Psoas muscle (tissue), 8 donors: ENCODE measurements around the gene IFI27. TPM values are rescaled to one million over a fixed set of nuclear protein-coding genes. Genes with fewer than 3 reads are reported as not detected.

Source experiments
- ATAC-seq, 4 donors: fragments of 200-7000 bp; cut with Tn5 transposase; one replicate each; pipeline ENCODE4 v1.9.1; 2020; ENCODE audit warnings: moderate library complexity in 3 of 4, mild to moderate bottlenecking in 2 of 4
- DNase-seq, 2 donors: peaks; one replicate each; pipeline ENCODE4 v3.0.0-alpha.2; 2020
- H3K27ac ChIP-seq: fragments of 200-600 bp; one replicate; pipeline ENCODE4 v1.8.0; 2022
- H3K27me3 ChIP-seq, 3 donors: fragments of 200-600 bp in 1 of 3; one replicate each; pipeline versions ENCODE4 v1.6.1 to v1.8.0; 2013 to 2022; ENCODE audit warnings: low read length in 2 of 3, mild to moderate bottlenecking in 2 of 3, moderate library complexity in 1 of 3; ENCODE audit not compliant: insufficient read depth in 3 of 3
- H3K36me3 ChIP-seq, 2 donors: fragments of 200-600 bp in 1 of 2; one replicate each; pipeline versions ENCODE4 v1.6.1 to v1.8.0; 2013 to 2022; ENCODE audit warnings: low read depth in 1 of 2, mild to moderate bottlenecking in 1 of 2, moderate library complexity in 1 of 2; ENCODE audit not compliant: insufficient read depth in 1 of 2
- H3K4me1 ChIP-seq: fragments of 200-600 bp; one replicate; pipeline ENCODE4 v1.8.0; 2022
- H3K4me3 ChIP-seq: fragments of 200-600 bp; one replicate; pipeline ENCODE4 v1.8.0; 2022; ENCODE audit warnings: mild to moderate bottlenecking
- H3K9me3 ChIP-seq: fragments of 200-600 bp; one replicate; pipeline ENCODE4 v1.8.0; 2022
- WGBS, 3 donors: extraction: QIAGEN DNeasy Blood & Tissue Kit; methylation state at CpG; one replicate each; pipeline versions ENCODE4 v1.1.6 to v1.1.7; 2013; 5-methylcytosine and 5-hydroxymethylcytosine counted together
- intact Hi-C, 2 donors: fragments of 100-400 bp; cut with DNase I; formaldehyde crosslinking; loops; one replicate each; pipeline versions ENCODE4 v1.11.0 to v1.14.2; 2022
- polyA plus RNA-seq, 3 donors: library from polyadenylated mRNA; stranded (reverse); fragments of 200-250 nt; gene quantifications; one replicate each; pipeline ENCODE4 v1.2.3, GENCODE V29; 2013
- total RNA-seq, 4 donors: library from RNA; stranded (reverse); fragmentation: NEBNext Ultra II Directional in 2 of 4; extraction: Animal tissue kit (Norgen Biotek cat#: 25700) in 2 of 4; gene quantifications; one replicate each; pipeline versions ENCODE4 v1.2.1 to v1.2.4, GENCODE V29; 2021 to 2023
- TF ChIP-seq, protein P1 (sequence below): fragments of 200-600 bp; IDR thresholded peaks from one replicate; pipeline ENCODE4 v1.8.0; 2022; ENCODE audit warnings: antibody characterized with exemption
- donor health status: healthy with polysubstance abuse.
- donor health status: DM: no; HTN: no; CAD: no; lungs with moderate emphysema.
- donor health status: Bipolar disorder and iron deficiency.
- donor health status: healthy.
- donor health status: DM: yes; HTN: yes; CAD: no.
- donor health status: DM: no; HTN: no; CAD: no.
- donor health status: DM: no; HTN: no; CAD: no.
- donor health status: DM: yes; HTN: yes; CAD: no.

IFI27 gene
- total and polyA plus RNA-seq, 7 donors = 52.8 to 229 (median 95.2) TPM

DNA sequence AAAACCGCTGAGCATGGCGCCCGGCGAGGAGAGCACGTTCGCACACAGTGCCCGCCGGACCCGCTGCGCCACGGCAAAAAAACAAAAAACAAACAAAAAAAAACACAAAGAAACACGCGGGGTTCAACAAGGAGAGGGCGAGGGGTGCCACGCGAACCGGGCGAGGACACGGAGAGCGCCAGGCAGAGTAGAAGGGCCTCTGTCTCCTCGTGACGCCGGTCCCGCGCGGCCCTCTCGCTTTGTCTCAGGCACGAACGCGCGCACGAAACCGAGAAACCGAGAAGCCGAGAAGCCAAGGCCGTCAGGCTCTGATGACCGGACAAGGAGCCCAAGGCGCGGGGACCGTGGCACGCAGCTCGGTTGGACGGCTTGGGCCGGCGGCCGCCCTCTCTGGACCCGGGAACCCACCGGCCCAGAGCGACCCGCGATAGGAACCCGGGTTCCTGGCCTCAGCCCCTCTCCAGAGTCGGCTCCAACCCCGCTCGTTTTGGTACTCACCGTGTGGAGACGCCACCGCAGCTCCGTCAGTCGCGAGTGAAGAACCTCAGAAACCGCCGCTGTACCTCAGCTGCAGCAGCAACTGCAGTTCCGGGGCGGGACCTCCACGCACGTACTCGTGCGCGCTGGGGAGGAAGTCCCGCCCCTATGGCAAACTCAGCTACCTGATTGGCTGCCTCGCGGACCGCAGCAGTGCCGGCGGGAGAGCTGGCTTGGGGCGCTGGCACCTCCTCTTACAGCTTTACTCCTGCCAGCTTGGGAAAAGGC, 29.7 kb upstream of the IFI27 start, which contains the start of the genes DDX24 and IFI27L1:
DDX24 (minus strand) TSS at position 582 of the 765 bp plus-strand sequence. CDS start 1,460 bp downstream, outside the sequence.
IFI27L1 (plus strand) TSS at position 690 of the 765 bp plus-strand sequence. CDS start 15,628 bp downstream, outside the sequence.
- Histone ChIP-seq H3K36me3 (peaks cover 0 to 28% of the 10 kb centered on the region in 2 donors), H3K27ac (peak within 1 kb of the TSS; percentile 98), H3K4me1 (peaks cover 48% of the 10 kb centered on the region), H3K9me3 (no peaks in the 10 kb centered on the region), H3K4me3 (peak within 1 kb of the TSS; percentile 87), H3K27me3 (no peaks in the 10 kb centered on the region)
- intact Hi-C loops = loop anchor here in 1 of 2 donors (5.0 kb wide), 1 partner anchor 56 kb away; no protein-coding TSS in a partner anchor
- TF ChIP-seq, protein P1, sequence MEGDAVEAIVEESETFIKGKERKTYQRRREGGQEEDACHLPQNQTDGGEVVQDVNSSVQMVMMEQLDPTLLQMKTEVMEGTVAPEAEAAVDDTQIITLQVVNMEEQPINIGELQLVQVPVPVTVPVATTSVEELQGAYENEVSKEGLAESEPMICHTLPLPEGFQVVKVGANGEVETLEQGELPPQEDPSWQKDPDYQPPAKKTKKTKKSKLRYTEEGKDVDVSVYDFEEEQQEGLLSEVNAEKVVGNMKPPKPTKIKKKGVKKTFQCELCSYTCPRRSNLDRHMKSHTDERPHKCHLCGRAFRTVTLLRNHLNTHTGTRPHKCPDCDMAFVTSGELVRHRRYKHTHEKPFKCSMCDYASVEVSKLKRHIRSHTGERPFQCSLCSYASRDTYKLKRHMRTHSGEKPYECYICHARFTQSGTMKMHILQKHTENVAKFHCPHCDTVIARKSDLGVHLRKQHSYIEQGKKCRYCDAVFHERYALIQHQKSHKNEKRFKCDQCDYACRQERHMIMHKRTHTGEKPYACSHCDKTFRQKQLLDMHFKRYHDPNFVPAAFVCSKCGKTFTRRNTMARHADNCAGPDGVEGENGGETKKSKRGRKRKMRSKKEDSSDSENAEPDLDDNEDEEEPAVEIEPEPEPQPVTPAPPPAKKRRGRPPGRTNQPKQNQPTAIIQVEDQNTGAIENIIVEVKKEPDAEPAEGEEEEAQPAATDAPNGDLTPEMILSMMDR = no peak
- peak; percentile 97 to 99 for DNase-seq
- 0 to 1% (median 0%) methylated on average over 65 to 77 of the region's 77 CpGs for WGBS, 3 donors
- ATAC-seq = peak; percentile 99 to 100 (median 100)

DNA sequence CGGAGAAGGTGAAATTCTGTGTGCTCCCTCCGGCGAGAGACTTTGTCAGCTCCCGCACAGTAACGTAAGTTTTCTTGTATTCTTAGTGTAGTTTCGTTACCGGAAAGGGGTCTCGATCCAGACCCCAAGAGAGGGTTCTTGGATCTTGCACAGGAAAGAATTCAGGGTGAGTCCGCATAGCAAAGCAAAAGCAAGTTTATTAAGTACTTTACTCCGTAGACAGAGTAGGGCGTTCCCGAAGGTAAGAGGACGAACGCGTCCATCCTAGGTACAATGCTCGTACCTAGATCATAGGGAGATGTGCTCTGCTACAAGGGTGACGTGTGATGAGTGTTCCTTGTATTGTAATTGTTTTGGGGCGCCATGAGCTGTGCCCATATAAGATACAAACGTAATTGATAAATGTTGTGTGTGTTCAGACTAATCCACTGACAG, 29.1 kb upstream of the IFI27 start:
- DNase-seq = no peak
- Histone ChIP-seq H3K36me3 (peaks cover 0 to 28% of the 10 kb centered on the region in 2 donors), H3K4me1 (peaks cover 44% of the 10 kb centered on the region), H3K27ac (peak overlapping the region; percentile 98), H3K4me3 (peak overlapping the region; percentile 87), H3K9me3 (no peaks in the 10 kb centered on the region), H3K27me3 (no peaks in the 10 kb centered on the region)
- TF ChIP-seq, protein P1 = no peak
- intact Hi-C loops = loop anchor here in 1 of 2 donors (5.0 kb wide), 1 partner anchor 56 kb away; no protein-coding TSS in a partner anchor
- peak in 1 of 4 donors; percentile 17 for ATAC-seq
- WGBS, 3 donors = 1 to 2% (median 1%) methylated on average over 19 of the region's 19 CpGs

DNA sequence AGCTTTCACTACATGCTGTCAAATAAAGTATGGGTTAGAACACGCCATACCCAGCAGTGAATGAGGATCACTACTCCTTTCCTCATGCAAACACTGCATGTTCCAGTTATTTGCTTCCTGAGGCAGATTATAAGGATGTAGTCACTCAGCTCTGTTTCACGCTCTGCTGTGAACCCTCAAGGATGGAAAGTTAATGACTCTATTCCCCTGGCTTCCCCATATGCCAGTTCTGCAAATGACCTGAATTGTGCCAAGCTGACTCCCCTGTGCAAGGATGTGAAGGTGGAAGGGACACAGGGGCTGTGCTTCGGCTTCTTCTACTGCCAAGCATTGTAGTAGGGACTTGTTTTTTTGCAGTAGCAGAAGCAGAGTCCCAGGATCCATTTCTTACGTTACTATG, 22.6 kb upstream of the IFI27 start:
- no peak for ATAC-seq
- H3K36me3 ChIP-seq = no peaks in the 10 kb centered on the region
- WGBS, 3 donors = 72 to 96% (median 74%) methylated on average over 4 of the region's 4 CpGs
- TF ChIP-seq, protein P1 = no peak
- intact Hi-C loops = no loop called here
- no peaks in the 10 kb centered on the region for H3K9me3 ChIP-seq
- no peaks in the 10 kb centered on the region for H3K4me1 ChIP-seq
- no peak overlapping the region for H3K27ac ChIP-seq
- no peaks in the 10 kb centered on the region for H3K27me3 ChIP-seq
- no peak for DNase-seq
- no peak overlapping the region for H3K4me3 ChIP-seq

DNA sequence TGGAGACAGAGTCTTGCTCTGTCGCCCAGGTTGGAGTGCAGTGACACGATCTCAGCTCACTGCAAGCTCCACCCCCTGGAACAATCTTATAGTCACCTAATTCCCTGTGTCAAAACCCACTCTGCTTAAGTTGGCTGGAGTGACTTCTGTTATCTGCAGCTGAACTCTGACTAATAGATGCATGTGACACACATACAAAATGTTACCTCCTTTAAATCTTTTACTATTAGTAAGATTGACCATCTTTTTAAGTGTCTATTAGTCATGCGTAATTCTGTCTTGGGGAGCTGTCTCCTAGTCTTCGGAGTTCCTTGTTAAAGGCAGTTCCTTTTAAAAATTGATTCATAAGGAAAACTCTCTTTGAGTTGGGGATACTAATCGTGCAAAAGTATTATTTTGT, 22.0 kb upstream of the IFI27 start:
- WGBS, 3 donors = 85 to 89% (median 87%) methylated on average over 5 of the region's 5 CpGs
- no peaks in the 10 kb centered on the region for H3K9me3 ChIP-seq
- DNase-seq (no peak), ATAC-seq (no peak)
- intact Hi-C loops = no loop called here
- no peak overlapping the region for H3K4me3 ChIP-seq
- no peaks in the 10 kb centered on the region for H3K36me3 ChIP-seq
- TF ChIP-seq, protein P1 = no peak
- H3K27me3 ChIP-seq = no peaks in the 10 kb centered on the region
- H3K27ac ChIP-seq = no peak overlapping the region
- no peaks in the 10 kb centered on the region for H3K4me1 ChIP-seq
